ENCODE results near the gene STIM2.

GRCh38 chr4:26937567-26937966 is 76.9 kb downstream of the STIM2 start:
- TF ChIP-seq CTCF (conservative IDR thresholded peaks at IDR 0.05; ENCODE audit: low read length) (no peak), EZH2phosphoT487 (IDR thresholded peaks at IDR 0.05; ENCODE audit: borderline replicate concordance) (no peak)
